ENCODE data around the gene ZNF598. TPM values are rescaled to one million over a fixed set of nuclear protein-coding genes. Genes with fewer than 3 reads are reported as not detected.
"Not testable (repeated sequence)": the region's sequence is repeated elsewhere in the genome, so short reads cannot be mapped to it uniquely, and the experiment has no call there.

The ZNF598 gene
- total and polyA plus RNA-seq, 7 experiments from 2014 or later: 1.9 to 63.2 (median 46.0) TPM

DNA sequence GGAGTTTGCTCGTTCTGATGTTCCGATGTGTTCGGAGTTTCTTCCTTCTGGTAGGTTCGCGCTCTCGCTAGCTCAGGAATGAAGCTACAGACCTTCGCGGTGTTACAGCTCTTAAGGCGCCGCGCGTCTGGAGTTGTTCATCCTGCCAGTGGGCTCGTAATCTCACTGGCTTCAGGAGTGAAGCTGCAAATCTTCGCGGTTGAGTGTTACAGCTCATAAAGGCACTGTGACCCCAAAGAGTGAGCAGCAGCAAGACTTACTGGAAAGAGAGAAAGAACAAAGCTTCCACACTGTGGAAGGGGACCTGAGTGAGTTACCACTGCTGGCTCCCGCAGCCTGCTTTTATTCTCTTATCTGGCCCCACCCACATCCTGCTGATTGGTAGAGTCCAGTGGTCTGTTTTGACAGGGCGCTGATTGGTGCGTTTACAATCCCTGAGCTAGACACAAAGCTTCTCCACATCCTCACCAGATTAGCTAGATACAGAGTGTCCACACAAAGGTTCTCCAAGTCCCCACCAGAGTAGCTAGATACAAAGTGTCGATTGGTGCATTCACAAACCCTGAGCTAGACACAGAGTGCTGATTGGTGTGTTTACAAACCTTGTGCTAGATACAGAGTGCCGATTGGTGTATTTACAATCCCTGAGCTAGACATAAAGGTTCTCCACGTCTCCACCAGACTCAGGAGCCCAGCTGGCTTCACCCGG, 52.0 kb downstream of the ZNF598 start:
- H3K36me3 Mint-ChIP-seq; H3K27me3 Mint-ChIP-seq; H3K27ac Mint-ChIP-seq; CTCF ChIA-PET; H3K9me3 Mint-ChIP-seq; H3K27ac ChIP-seq (ENCODE audit: low read depth, low read length); H3K4me3 Mint-ChIP-seq; intact Hi-C loops (cut with micrococcal nuclease); H3K4me3 ChIP-seq (ENCODE audit: low read length); DNase-seq; H3K27me3 ChIP-seq (ENCODE audit: control insufficient read depth in 2 of 2, insufficient read depth in 2 of 2, low read length in 2 of 2); ATAC-seq; H3K9me3 ChIP-seq (ENCODE audit: control insufficient read depth in 2 of 3, low read length in 3 of 3): not testable (repeated sequence)
- peaks cover 15 to 25% of the 10 kb centered on the region in 2 donors for H3K4me1 ChIP-seq (ENCODE audit: control insufficient read depth in 2 of 2, insufficient read depth in 2 of 2, low read length in 2 of 2)
- POLR2A ChIA-PET: interaction anchor here (1.4 kb wide), 1 partner anchor 14 kb away, joined by 3 read pairs; no protein-coding TSS in a partner anchor
- peaks cover 11 to 25% (median 16%) of the 10 kb centered on the region in 7 donors for H3K4me1 Mint-ChIP-seq
- H3K36me3 ChIP-seq (ENCODE audit: control insufficient read depth in 2 of 3, insufficient read depth in 3 of 3, low read length in 3 of 3): peaks cover 0 to 15% (median 4%) of the 10 kb centered on the region in 3 experiments

DNA sequence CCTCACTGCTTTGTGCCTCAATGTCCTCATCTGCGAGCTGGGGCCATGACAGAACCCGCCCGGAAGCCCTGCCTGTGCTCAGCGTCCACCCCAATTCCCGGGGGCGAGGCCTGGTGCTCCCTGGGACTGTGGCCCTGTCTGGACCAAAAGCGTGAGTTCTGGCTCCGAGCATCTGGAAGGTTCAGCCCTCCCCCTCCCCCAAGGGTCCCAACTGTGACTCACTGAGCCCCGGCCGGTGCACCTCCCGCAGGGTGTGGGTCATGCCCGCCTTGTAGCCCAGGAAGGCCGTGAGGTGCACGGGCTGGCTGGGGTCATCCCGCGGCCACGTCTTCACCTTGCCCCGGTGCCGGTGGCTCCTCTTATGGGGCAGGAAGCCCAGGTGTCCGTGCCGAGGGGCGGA, 55.9 kb downstream of the ZNF598 start:
- DNase-seq: no peak
- intact Hi-C loops (cut with micrococcal nuclease): no loop called here
- ChIA-PET POLR2A (interaction anchor here (0.6 to 1.9 kb wide), 2 partner anchors 11 to 142 kb away, joined by 4 to 5 read pairs; partner anchors contain the start of gene MSRB1), CTCF (no interaction called here)
- Histone ChIP-seq H3K4me1 (ENCODE audit: control insufficient read depth in 2 of 2, insufficient read depth in 2 of 2, low read length in 2 of 2) (peaks cover 0 to 2% of the 10 kb centered on the region in 2 donors), H3K27me3 (ENCODE audit: control insufficient read depth in 2 of 2, insufficient read depth in 2 of 2, low read length in 2 of 2) (no peaks in the 10 kb centered on the region), H3K27ac (ENCODE audit: low read depth, low read length) (no peak overlapping the region), H3K4me3 (ENCODE audit: low read length) (no peak overlapping the region), H3K9me3 (ENCODE audit: control insufficient read depth in 2 of 3, low read length in 3 of 3) (no peaks in the 10 kb centered on the region), H3K36me3 (ENCODE audit: control insufficient read depth in 2 of 3, insufficient read depth in 3 of 3, low read length in 3 of 3) (no peaks in the 10 kb centered on the region)
- Mint-ChIP-seq H3K4me1 (no peaks in the 10 kb centered on the region), H3K27me3 (peaks cover 0 to 3% (median 0%) of the 10 kb centered on the region in 5 donors), H3K9me3 (no peaks in the 10 kb centered on the region), H3K36me3 (no peaks in the 10 kb centered on the region), H3K4me3 (no peak overlapping the region), H3K27ac (no peak overlapping the region)
- ATAC-seq: no peak

DNA sequence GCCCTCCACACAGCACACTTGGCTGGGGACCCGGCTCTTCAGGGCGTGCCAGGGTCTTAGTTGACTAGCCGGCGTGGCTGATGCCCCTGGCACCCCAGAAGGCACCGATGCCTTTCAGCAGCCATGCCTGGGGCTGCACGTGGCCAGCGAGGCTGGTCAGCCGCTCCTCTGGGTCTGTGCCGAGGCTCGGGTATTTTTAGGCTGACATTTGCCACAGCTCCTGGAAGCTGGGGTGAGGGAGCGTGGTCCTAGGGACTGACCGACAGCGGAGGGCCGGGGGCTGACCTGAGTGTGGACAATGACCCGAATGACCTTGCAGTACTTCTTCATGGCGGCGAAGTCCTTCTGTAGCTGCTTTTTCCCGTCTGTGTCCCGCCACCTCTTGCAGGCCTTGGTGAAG, 59.1 kb downstream of the ZNF598 start:
- intact Hi-C loops (cut with micrococcal nuclease): no loop called here
- ChIA-PET CTCF (no interaction called here), POLR2A (interaction anchor here (0.6 to 2.3 kb wide), 2 partner anchors 11 to 14 kb away, joined by 3 to 8 read pairs; partner anchors contain the start of gene RPS2)
- Histone ChIP-seq H3K9me3 (ENCODE audit: control insufficient read depth in 2 of 3, low read length in 3 of 3) (no peaks in the 10 kb centered on the region), H3K36me3 (ENCODE audit: control insufficient read depth in 2 of 3, insufficient read depth in 3 of 3, low read length in 3 of 3) (no peaks in the 10 kb centered on the region), H3K4me3 (ENCODE audit: low read length) (no peak overlapping the region), H3K27ac (ENCODE audit: low read depth, low read length) (no peak overlapping the region), H3K4me1 (ENCODE audit: control insufficient read depth in 2 of 2, insufficient read depth in 2 of 2, low read length in 2 of 2) (no peaks in the 10 kb centered on the region), H3K27me3 (ENCODE audit: control insufficient read depth in 2 of 2, insufficient read depth in 2 of 2, low read length in 2 of 2) (no peaks in the 10 kb centered on the region)
- peaks cover 0 to 2% (median 0%) of the 10 kb centered on the region in 5 donors for H3K27me3 Mint-ChIP-seq
- ATAC-seq: no peak
- no peak overlapping the region for H3K4me3 Mint-ChIP-seq
- DNase-seq: no peak
- H3K27ac Mint-ChIP-seq: no peak overlapping the region
- H3K4me1 Mint-ChIP-seq: no peaks in the 10 kb centered on the region
- no peaks in the 10 kb centered on the region for H3K9me3 Mint-ChIP-seq
- no peaks in the 10 kb centered on the region for H3K36me3 Mint-ChIP-seq

- CTCF ChIA-PET: no interaction called here
Observed at GRCh38 chr16:1950047-1950446, 59.6 kb downstream of the ZNF598 start.

DNA sequence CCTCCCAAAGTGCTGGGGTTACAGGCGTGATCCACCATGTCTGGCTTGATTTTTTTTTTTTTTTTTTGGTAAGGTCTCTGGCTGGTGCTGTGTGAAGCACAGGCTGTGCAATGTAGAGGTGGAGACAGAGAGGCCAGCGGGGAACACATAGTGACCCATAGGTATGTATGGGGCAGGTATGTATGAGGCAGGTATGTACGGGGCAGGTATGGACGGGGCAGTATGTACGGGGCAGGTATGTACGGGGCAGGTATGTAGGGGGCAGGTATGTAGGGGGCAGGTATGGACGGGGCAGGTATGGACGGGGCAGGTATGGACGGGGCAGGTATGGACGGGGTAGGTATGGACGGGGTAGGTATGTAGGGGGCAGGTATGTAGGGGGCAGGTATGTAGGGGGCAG, 60.1 kb downstream of the ZNF598 start:
- Histone ChIP-seq H3K4me3 (ENCODE audit: low read length) (no peak overlapping the region), H3K9me3 (ENCODE audit: control insufficient read depth in 2 of 3, low read length in 3 of 3) (no peaks in the 10 kb centered on the region), H3K27me3 (ENCODE audit: control insufficient read depth in 2 of 2, insufficient read depth in 2 of 2, low read length in 2 of 2) (no peaks in the 10 kb centered on the region), H3K27ac (ENCODE audit: low read depth, low read length) (no peak overlapping the region), H3K4me1 (ENCODE audit: control insufficient read depth in 2 of 2, insufficient read depth in 2 of 2, low read length in 2 of 2) (no peaks in the 10 kb centered on the region), H3K36me3 (ENCODE audit: control insufficient read depth in 2 of 3, insufficient read depth in 3 of 3, low read length in 3 of 3) (no peaks in the 10 kb centered on the region)
- Mint-ChIP-seq H3K27me3 (peaks cover 0 to 2% (median 0%) of the 10 kb centered on the region in 5 donors), H3K27ac (no peak overlapping the region), H3K4me3 (no peak overlapping the region), H3K36me3 (no peaks in the 10 kb centered on the region), H3K9me3 (no peaks in the 10 kb centered on the region), H3K4me1 (peaks cover 0 to 3% (median 2%) of the 10 kb centered on the region in 7 donors)
- intact Hi-C loops (cut with micrococcal nuclease): loop anchor here in 1 of 2 donors (10.0 kb wide), 2 partner anchors 245 to 525 kb away; partner anchors contain the start of genes MAPK8IP3 and UQCC4
- DNase-seq (no peak), ATAC-seq (no peak)
- ChIA-PET CTCF (no interaction called here), POLR2A (interaction anchor here (0.6 to 0.8 kb wide), 3 partner anchors 11 to 222 kb away, joined by 3 to 8 read pairs (median 4); no protein-coding TSS in a partner anchor)

More at GRCh38 chr16:1950047-1950446, 59.6 kb downstream of the ZNF598 start:
- Mint-ChIP-seq H3K4me3 (no peak overlapping the region), H3K27ac (no peak overlapping the region), H3K9me3 (no peaks in the 10 kb centered on the region), H3K4me1 (no peaks in the 10 kb centered on the region), H3K27me3 (peaks cover 0 to 2% (median 0%) of the 10 kb centered on the region in 5 donors), H3K36me3 (no peaks in the 10 kb centered on the region)
- DNase-seq (no peak), ATAC-seq (no peak)
- H3K4me3 ChIP-seq (ENCODE audit: low read length): no peak overlapping the region
- H3K4me1 ChIP-seq (ENCODE audit: control insufficient read depth in 2 of 2, insufficient read depth in 2 of 2, low read length in 2 of 2): no peaks in the 10 kb centered on the region
- no peaks in the 10 kb centered on the region for H3K27me3 ChIP-seq (ENCODE audit: control insufficient read depth in 2 of 2, insufficient read depth in 2 of 2, low read length in 2 of 2)
- H3K9me3 ChIP-seq (ENCODE audit: control insufficient read depth in 2 of 3, low read length in 3 of 3): no peaks in the 10 kb centered on the region
- no peak overlapping the region for H3K27ac ChIP-seq (ENCODE audit: low read depth, low read length)
- POLR2A ChIA-PET: interaction anchor here (0.6 to 2.3 kb wide), 2 partner anchors 11 to 15 kb away, joined by 3 to 8 read pairs; partner anchors contain the start of gene RPS2
- H3K36me3 ChIP-seq (ENCODE audit: control insufficient read depth in 2 of 3, insufficient read depth in 3 of 3, low read length in 3 of 3): no peaks in the 10 kb centered on the region
- intact Hi-C loops (cut with micrococcal nuclease): no loop called here

Other genes with a start within 250 kb of the ZNF598 start
Only the 30 nearest of the 33 such genes appear.
- 100 to 1,000 TPM in 1 of 5 experiments, 10 to 100 TPM in 4; 41.6 to 115 (median 49.5) TPM for gene MRPS34, start 236.7 kb downstream of the ZNF598 start, total RNA-seq
- gene MRPS34, start 236.7 kb downstream of the ZNF598 start, polyA plus RNA-seq: 100 to 1,000 TPM; 124 to 162 TPM
- gene SPSB3, start 227.2 kb downstream of the ZNF598 start, total RNA-seq: 100 to 1,000 TPM in 2 of 5 experiments, 10 to 100 TPM in 3; 38.2 to 127 (median 72.3) TPM
- 10 to 100 TPM; 38.7 to 58.9 TPM for gene SPSB3, start 227.2 kb downstream of the ZNF598 start, polyA plus RNA-seq
- gene NUBP2, start 226.9 kb downstream of the ZNF598 start, total RNA-seq: 10 to 100 TPM; 39.3 to 60.2 (median 48.6) TPM
- gene NUBP2, start 226.9 kb downstream of the ZNF598 start, polyA plus RNA-seq: 10 to 100 TPM; 96.7 to 98.9 TPM
- 1 to 10 TPM in 3 of 5 experiments, under 1 TPM in 2; 0.19 to 1.5 (median 1.1) TPM for gene IGFALS, start 216.1 kb downstream of the ZNF598 start, total RNA-seq
- gene IGFALS, start 216.1 kb downstream of the ZNF598 start, polyA plus RNA-seq: under 1 TPM in 1 of 2 donors, not detected in 1; 0.40 TPM
- gene HAGH, start 183.0 kb downstream of the ZNF598 start, total RNA-seq: 10 to 100 TPM; 46.2 to 72.9 (median 48.9) TPM
- gene HAGH, start 183.0 kb downstream of the ZNF598 start, polyA plus RNA-seq: 10 to 100 TPM; 39.4 to 62.4 TPM
- 10 to 100 TPM in 1 of 5 experiments, 1 to 10 TPM in 4; 7.8 to 12.9 (median 9.7) TPM for gene FAHD1, start 182.6 kb downstream of the ZNF598 start, total RNA-seq
- gene FAHD1, start 182.6 kb downstream of the ZNF598 start, polyA plus RNA-seq: 10 to 100 TPM; 27.5 to 28.6 TPM
- not detected for gene MEIOB, start 137.7 kb downstream of the ZNF598 start, total RNA-seq
- not detected for gene MEIOB, start 137.7 kb downstream of the ZNF598 start, polyA plus RNA-seq
- not detected for gene HS3ST6, start 91.4 kb downstream of the ZNF598 start, total RNA-seq
- gene HS3ST6, start 91.4 kb downstream of the ZNF598 start, polyA plus RNA-seq: not detected
- gene MSRB1, start 66.6 kb downstream of the ZNF598 start, total RNA-seq: 10 to 100 TPM in 2 of 5 experiments, 1 to 10 TPM in 3; 5.5 to 27.0 (median 8.2) TPM
- gene MSRB1, start 66.6 kb downstream of the ZNF598 start, polyA plus RNA-seq: 10 to 100 TPM; 15.6 to 15.8 TPM
- gene RPL3L, start 55.1 kb downstream of the ZNF598 start, total RNA-seq: not detected
- not detected for gene RPL3L, start 55.1 kb downstream of the ZNF598 start, polyA plus RNA-seq
- gene NDUFB10, start 50.3 kb downstream of the ZNF598 start, total RNA-seq: 100 to 1,000 TPM in 1 of 5 experiments, 10 to 100 TPM in 4; 40.0 to 114 (median 71.1) TPM
- 100 to 1,000 TPM; 166 to 180 TPM for gene NDUFB10, start 50.3 kb downstream of the ZNF598 start, polyA plus RNA-seq
- 1,000 to 10,000 TPM; 2,562 to 3,376 (median 2,918) TPM for gene RPS2, start 45.0 kb downstream of the ZNF598 start, total RNA-seq
- 1,000 to 10,000 TPM; 7,065 to 7,254 TPM for gene RPS2, start 45.0 kb downstream of the ZNF598 start, polyA plus RNA-seq
- gene RNF151, start 43.0 kb downstream of the ZNF598 start, total RNA-seq: under 1 TPM in 1 of 5 experiments, not detected in 4; 0.51 TPM
- gene RNF151, start 43.0 kb downstream of the ZNF598 start, polyA plus RNA-seq: not detected
- gene TBL3, start 37.8 kb downstream of the ZNF598 start, total RNA-seq: 10 to 100 TPM; 17.2 to 45.2 (median 27.6) TPM
- 10 to 100 TPM; 59.4 to 89.8 TPM for gene TBL3, start 37.8 kb downstream of the ZNF598 start, polyA plus RNA-seq
- gene NOXO1, start 28.4 kb downstream of the ZNF598 start, total RNA-seq: 1 to 10 TPM in 1 of 5 experiments, under 1 TPM in 4; 0.24 to 1.3 (median 0.79) TPM
- gene NOXO1, start 28.4 kb downstream of the ZNF598 start, polyA plus RNA-seq: under 1 TPM; 0.17 to 0.29 TPM
- gene GFER, start 25.6 kb downstream of the ZNF598 start, total RNA-seq: 10 to 100 TPM; 14.0 to 28.2 (median 18.1) TPM
- 10 to 100 TPM; 19.6 to 30.8 TPM for gene GFER, start 25.6 kb downstream of the ZNF598 start, polyA plus RNA-seq
- 1 to 10 TPM in 2 of 5 experiments, under 1 TPM in 3; 0.49 to 8.8 (median 0.80) TPM for gene SYNGR3, start 19.9 kb downstream of the ZNF598 start, total RNA-seq
- 1 to 10 TPM in 1 of 2 donors, under 1 TPM in 1; 0.92 to 1.6 TPM for gene SYNGR3, start 19.9 kb downstream of the ZNF598 start, polyA plus RNA-seq
- gene NPW, start 10.0 kb upstream of the ZNF598 start, total RNA-seq: 1 to 10 TPM in 1 of 5 experiments, under 1 TPM in 1, not detected in 3; 0.53 to 1.7 TPM
- not detected for gene NPW, start 10.0 kb upstream of the ZNF598 start, polyA plus RNA-seq
- 1 to 10 TPM; 2.5 to 3.8 (median 3.6) TPM for gene NHERF2, start 17.1 kb upstream of the ZNF598 start, total RNA-seq
- gene NHERF2, start 17.1 kb upstream of the ZNF598 start, polyA plus RNA-seq: under 1 TPM; 0.33 to 0.56 TPM
- gene NTHL1, start 38.0 kb upstream of the ZNF598 start, total RNA-seq: 10 to 100 TPM in 1 of 5 experiments, 1 to 10 TPM in 4; 4.4 to 27.0 (median 7.5) TPM
- gene NTHL1, start 38.0 kb upstream of the ZNF598 start, polyA plus RNA-seq: 10 to 100 TPM; 16.3 to 17.5 TPM
- 100 to 1,000 TPM; 126 to 155 (median 147) TPM for gene TSC2, start 38.2 kb upstream of the ZNF598 start, total RNA-seq
- gene TSC2, start 38.2 kb upstream of the ZNF598 start, polyA plus RNA-seq: 10 to 100 TPM; 27.5 to 53.6 TPM
- 100 to 1,000 TPM in 2 of 5 experiments, 10 to 100 TPM in 3; 82.8 to 153 (median 98.3) TPM for gene PKD1, start 126.1 kb upstream of the ZNF598 start, total RNA-seq
- 1 to 10 TPM; 4.9 to 9.8 TPM for gene PKD1, start 126.1 kb upstream of the ZNF598 start, polyA plus RNA-seq
- gene RAB26, start 138.8 kb upstream of the ZNF598 start, total RNA-seq: under 1 TPM in 1 of 5 experiments, not detected in 4; 0.86 TPM
- under 1 TPM; 0.29 to 0.66 TPM for gene RAB26, start 138.8 kb upstream of the ZNF598 start, polyA plus RNA-seq
- gene TRAF7, start 146.0 kb upstream of the ZNF598 start, total RNA-seq: 10 to 100 TPM; 30.0 to 58.3 (median 36.7) TPM
- gene TRAF7, start 146.0 kb upstream of the ZNF598 start, polyA plus RNA-seq: 1 to 10 TPM; 4.8 to 6.8 TPM
- under 1 TPM in 1 of 5 experiments, not detected in 4; 0.19 TPM for gene CASKIN1, start 186.8 kb upstream of the ZNF598 start, total RNA-seq
- not detected for gene CASKIN1, start 186.8 kb upstream of the ZNF598 start, polyA plus RNA-seq
- 10 to 100 TPM; 25.1 to 41.2 (median 35.5) TPM for gene MLST8, start 195.6 kb upstream of the ZNF598 start, total RNA-seq
- gene MLST8, start 195.6 kb upstream of the ZNF598 start, polyA plus RNA-seq: 10 to 100 TPM; 20.7 to 36.4 TPM
- gene BRICD5, start 201.0 kb upstream of the ZNF598 start, total RNA-seq: 10 to 100 TPM in 4 of 5 experiments, 1 to 10 TPM in 1; 5.7 to 44.3 (median 16.0) TPM
- under 1 TPM in 1 of 2 donors, not detected in 1; 0.22 TPM for gene BRICD5, start 201.0 kb upstream of the ZNF598 start, polyA plus RNA-seq
- 10 to 100 TPM in 3 of 5 experiments, 1 to 10 TPM in 2; 7.7 to 26.5 (median 20.4) TPM for gene PGP, start 205.0 kb upstream of the ZNF598 start, total RNA-seq
- 10 to 100 TPM in 1 of 2 donors, 1 to 10 TPM in 1; 6.0 to 12.9 TPM for gene PGP, start 205.0 kb upstream of the ZNF598 start, polyA plus RNA-seq
- 10 to 100 TPM; 31.3 to 45.6 (median 36.8) TPM for gene E4F1, start 213.8 kb upstream of the ZNF598 start, total RNA-seq
- gene E4F1, start 213.8 kb upstream of the ZNF598 start, polyA plus RNA-seq: 10 to 100 TPM; 12.6 to 25.6 TPM
- gene DNASE1L2, start 226.6 kb upstream of the ZNF598 start, total RNA-seq: 1 to 10 TPM in 3 of 5 experiments, under 1 TPM in 2; 0.34 to 3.8 (median 2.2) TPM
- gene DNASE1L2, start 226.6 kb upstream of the ZNF598 start, polyA plus RNA-seq: not detected

Data from naive thymus-derived CD4-positive, alpha-beta T cell (primary cell).